ENCODE data around the gene CTSW.

CTSW gene

GRCh38 chr11:65928667-65929066 lies 49.0 kb downstream of the CTSW start:
- TF ChIP-seq CTCF (IDR thresholded peaks at IDR 0.05; ENCODE audit: insufficient read depth, missing control alignments): no peak
- DNase-seq (ENCODE audit: insufficient read length, low spot score): no peak
- FAIRE-seq: no peak

- FAIRE-seq: no peak
- no peak for DNase-seq (ENCODE audit: insufficient read length, low spot score)
- TF ChIP-seq CTCF (IDR thresholded peaks at IDR 0.05; ENCODE audit: insufficient read depth, missing control alignments): no peak
Observed at GRCh38 chr11:65931773-65932557, 52.3 kb downstream of the CTSW start.

GRCh38 chr11:65932558-65932919 lies 52.9 kb downstream of the CTSW start:
- DNase-seq (ENCODE audit: insufficient read length, low spot score) (no peak), FAIRE-seq (no peak)
- no peak for TF ChIP-seq CTCF (IDR thresholded peaks at IDR 0.05; ENCODE audit: insufficient read depth, missing control alignments)

All from D721Med (cell line).